Measurements from ENCODE around the gene MMP10.

Gene MMP10

DNA sequence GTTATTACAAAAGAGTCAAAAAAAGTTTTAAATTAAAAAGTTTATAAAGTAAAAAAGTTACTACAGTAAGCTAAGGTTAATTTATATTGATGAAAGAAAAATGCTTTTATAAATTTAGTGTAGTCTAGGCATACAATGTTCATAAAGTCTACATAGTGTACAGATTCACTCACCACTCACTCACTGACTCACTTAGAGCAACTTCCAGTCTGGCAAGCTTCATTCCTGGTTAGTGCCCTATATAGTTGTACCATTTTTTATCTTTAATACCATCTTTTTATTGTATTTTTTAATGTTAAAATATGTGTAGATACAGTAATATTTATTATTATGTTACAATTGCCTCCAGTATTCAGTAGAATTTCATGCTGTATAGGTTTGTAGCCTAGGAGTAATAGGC, 2.6 kb upstream of the MMP10 start (continued):
- TF ChIP-seq, protein P1, sequence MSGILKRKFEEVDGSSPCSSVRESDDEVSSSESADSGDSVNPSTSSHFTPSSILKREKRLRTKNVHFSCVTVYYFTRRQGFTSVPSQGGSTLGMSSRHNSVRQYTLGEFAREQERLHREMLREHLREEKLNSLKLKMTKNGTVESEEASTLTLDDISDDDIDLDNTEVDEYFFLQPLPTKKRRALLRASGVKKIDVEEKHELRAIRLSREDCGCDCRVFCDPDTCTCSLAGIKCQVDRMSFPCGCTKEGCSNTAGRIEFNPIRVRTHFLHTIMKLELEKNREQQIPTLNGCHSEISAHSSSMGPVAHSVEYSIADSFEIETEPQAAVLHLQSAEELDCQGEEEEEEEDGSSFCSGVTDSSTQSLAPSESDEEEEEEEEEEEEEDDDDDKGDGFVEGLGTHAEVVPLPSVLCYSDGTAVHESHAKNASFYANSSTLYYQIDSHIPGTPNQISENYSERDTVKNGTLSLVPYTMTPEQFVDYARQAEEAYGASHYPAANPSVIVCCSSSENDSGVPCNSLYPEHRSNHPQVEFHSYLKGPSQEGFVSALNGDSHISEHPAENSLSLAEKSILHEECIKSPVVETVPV (CRISPR knock-in tag; IDR thresholded peaks at IDR 0.05): no peak
- TF ChIP-seq ZNF8 (CRISPR knock-in tag; IDR thresholded peaks at IDR 0.05): no peak
- no peak for TF ChIP-seq ZNF565 (CRISPR knock-in tag; conservative IDR thresholded peaks at IDR 0.05; ENCODE audit: low read depth)

DNA sequence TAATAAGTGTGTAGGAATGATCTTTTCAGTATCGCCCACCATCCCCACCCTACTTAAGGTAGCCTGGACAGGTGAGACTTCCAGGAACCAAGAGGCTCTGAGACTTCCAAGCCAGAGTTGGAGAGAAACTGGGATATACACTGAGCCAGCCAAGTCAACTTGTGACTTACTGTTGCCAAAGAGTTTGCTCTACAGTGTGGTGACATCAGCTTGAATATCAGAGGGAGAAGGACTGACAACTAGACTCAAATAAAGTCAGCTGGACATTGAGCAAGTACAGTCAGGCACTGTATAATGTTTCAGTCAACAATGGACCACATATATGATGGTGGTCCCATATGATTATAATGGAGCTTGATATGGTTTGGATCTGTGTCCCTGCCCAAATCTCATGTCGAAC, 1.2 kb upstream of the MMP10 start:
- no peak for ATAC-seq
- no peak for TF ChIP-seq SNAI2 (CRISPR knock-in tag; IDR thresholded peaks at IDR 0.05)
- TF ChIP-seq GLIS3 (CRISPR knock-in tag; IDR thresholded peaks at IDR 0.05): no peak
- TF ChIP-seq ZNF70 (CRISPR knock-in tag; IDR thresholded peaks at IDR 0.05): no peak
- no peak for TF ChIP-seq TCF4 (CRISPR knock-in tag; IDR thresholded peaks at IDR 0.05; ENCODE audit: borderline replicate concordance)

DNA sequence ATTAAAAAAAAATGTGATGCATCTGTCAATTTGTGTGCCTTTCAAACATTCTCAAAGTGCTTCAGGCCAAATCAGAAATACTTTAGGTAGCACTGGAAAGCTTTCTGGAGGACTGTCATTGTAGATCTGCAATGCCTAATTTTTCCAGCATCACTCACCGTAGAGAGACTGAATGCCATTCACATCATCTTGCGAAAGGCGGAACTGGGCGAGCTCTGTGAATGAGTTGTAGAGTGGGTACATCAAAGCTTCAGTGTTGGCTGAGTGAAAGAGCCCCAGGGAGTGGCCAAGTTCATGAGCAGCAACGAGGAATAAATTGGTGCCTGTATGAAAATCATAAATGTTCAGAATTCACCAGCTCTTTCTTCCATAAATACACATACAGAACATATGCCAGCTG, 4.0 kb downstream of the MMP10 start:
- ATAC-seq: no peak
- TF ChIP-seq TSHZ2 (CRISPR knock-in tag; IDR thresholded peaks at IDR 0.05) (no peak), ZNF565 (CRISPR knock-in tag; conservative IDR thresholded peaks at IDR 0.05; ENCODE audit: low read depth) (no peak), PATZ1 (CRISPR knock-in tag; IDR thresholded peaks at IDR 0.05; ENCODE audit: borderline replicate concordance) (no peak), TCF4 (CRISPR knock-in tag; IDR thresholded peaks at IDR 0.05; ENCODE audit: borderline replicate concordance) (no peak), RARB (CRISPR knock-in tag; IDR thresholded peaks at IDR 0.05) (no peak), ZC3H10 (CRISPR knock-in tag; IDR thresholded peaks at IDR 0.05) (no peak), SNAI2 (CRISPR knock-in tag; IDR thresholded peaks at IDR 0.05) (no peak)

- TF ChIP-seq ISL1 (CRISPR knock-in tag; IDR thresholded peaks at IDR 0.05): peak; percentile 73
- TF ChIP-seq, protein P1 (CRISPR knock-in tag; IDR thresholded peaks at IDR 0.05): no peak
- ATAC-seq: peak; percentile 74
These were observed 7.0 kb downstream of the MMP10 start for GRCh38 chr11:102773386-102773785.

DNA sequence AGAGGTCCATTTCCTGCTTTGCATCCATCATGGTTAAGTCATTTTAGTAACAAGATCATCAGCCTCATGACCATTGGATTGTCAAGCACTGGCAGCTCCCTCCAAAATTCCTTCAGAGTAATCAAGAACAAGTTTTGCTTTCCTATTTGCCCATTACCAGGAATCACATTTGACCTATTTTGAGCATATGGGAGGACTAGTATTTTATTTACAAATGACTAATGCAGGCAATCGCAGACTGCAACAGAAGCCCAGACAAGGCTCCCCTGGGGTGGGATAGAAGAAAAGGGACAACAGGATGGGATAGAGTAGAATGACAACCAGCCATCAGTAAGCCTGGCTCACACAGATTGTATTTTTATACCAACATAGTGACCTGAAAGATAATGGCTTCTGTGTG, 9.1 kb downstream of the MMP10 start:
- no peak for TF ChIP-seq GLIS3 (CRISPR knock-in tag; IDR thresholded peaks at IDR 0.05)
- no peak for ATAC-seq

GRCh38 chr11:102770191-102770590, 10.2 kb downstream of the MMP10 start:
- ATAC-seq: no peak
- TF ChIP-seq ZFP3 (CRISPR knock-in tag; IDR thresholded peaks at IDR 0.05) (no peak), SNAI2 (CRISPR knock-in tag; IDR thresholded peaks at IDR 0.05) (no peak), ISL1 (CRISPR knock-in tag; IDR thresholded peaks at IDR 0.05) (no peak), ZC3H10 (CRISPR knock-in tag; IDR thresholded peaks at IDR 0.05) (no peak), ZNF8 (CRISPR knock-in tag; IDR thresholded peaks at IDR 0.05) (no peak), GLIS3 (CRISPR knock-in tag; IDR thresholded peaks at IDR 0.05) (no peak), ZNF70 (CRISPR knock-in tag; IDR thresholded peaks at IDR 0.05) (no peak), ARNTL (CRISPR knock-in tag; IDR thresholded peaks at IDR 0.05; ENCODE audit: borderline replicate concordance, low read depth) (no peak), TOX (CRISPR knock-in tag; IDR thresholded peaks at IDR 0.05; ENCODE audit: borderline replicate concordance) (no peak), PATZ1 (CRISPR knock-in tag; IDR thresholded peaks at IDR 0.05; ENCODE audit: borderline replicate concordance) (no peak), PPARA (CRISPR knock-in tag; IDR thresholded peaks at IDR 0.05; ENCODE audit: borderline replicate concordance) (no peak)
